Endothelial cell of umbilical vein (primary cell): ENCODE data around the gene CNGB1. TPM values are rescaled to one million over a fixed set of nuclear protein-coding genes. Genes with fewer than 3 reads are reported as not detected.
"Not testable (repeated sequence)": the region's sequence is repeated elsewhere in the genome, so short reads cannot be mapped to it uniquely, and the experiment has no call there.

ENCODE experiments used
- BruUV-seq: library from RNA; stranded (reverse); fragments of 400-500 nt; replicated peaks from 2 replicates; lab custom pipeline; 2021; lab: Mats Ljungman, UMichigan
- CTCF ChIA-PET: fragments of 300-600, 350-600 bp; sonication (Branson Sonifier 250); formaldehyde crosslinking; loops from one replicate; lab custom pipeline; 2021; ENCODE audit warnings: antibody characterized with exemption, inconsistent platforms; lab: Charles Lee
- POLR2A ChIA-PET: fragments of 300-600, 350-600 bp; sonication (Branson Sonifier 250); formaldehyde crosslinking; loops from one replicate; lab custom pipeline; 2021; ENCODE audit warnings: antibody characterized with exemption, inconsistent platforms; lab: Charles Lee
- DNase-seq: peaks from one replicate; pipeline ENCODE4 v3.0.0-alpha.2; 2011; ENCODE audit warnings: low read depth, low spot score
- FAIRE-seq: peaks from 2 replicates; lab custom pipeline; 2011; peaks lifted over from hg19 to GRCh38; lab: Jason Lieb, UNC
- H2AFZ ChIP-seq: 2 replicates; pipeline ENCODE4 v1.6.0; 2012; ENCODE audit warnings: low read depth, low read length, control low read depth, inconsistent platforms
- H3K27ac ChIP-seq: 2 replicates; pipeline ENCODE4 v1.5.1; 2011; ENCODE audit warnings: low read depth, mild to moderate bottlenecking, control low read depth, low read length, moderate library complexity; ENCODE audit not compliant: insufficient read depth
- H3K27me3 ChIP-seq, 2 experiments: 2 replicates each; pipeline versions ENCODE4 v1.6.0 to v1.6.1; 2011; ENCODE audit warnings: low read length in 2 of 2, mixed read lengths in 1 of 2; ENCODE audit not compliant: control insufficient read depth in 2 of 2, insufficient read depth in 2 of 2
- H3K36me3 ChIP-seq, 2 experiments: 2 replicates in 1 of 2; 3 replicates in 1 of 2; pipeline ENCODE4 v1.5.1; 2011; ENCODE audit warnings: low read length in 2 of 2, mild to moderate bottlenecking in 1 of 2, moderate library complexity in 1 of 2; ENCODE audit not compliant: control insufficient read depth in 2 of 2, insufficient read depth in 2 of 2; ENCODE audit errors: extremely low read depth in 1 of 2
- H3K4me1 ChIP-seq: 3 replicates; pipeline ENCODE4 v1.5.1; 2011; ENCODE audit warnings: mild to moderate bottlenecking, low read length; ENCODE audit not compliant: control insufficient read depth, insufficient read depth; ENCODE audit errors: extremely low read depth
- H3K4me2 ChIP-seq: 2 replicates; pipeline ENCODE4 v1.6.1; 2011; ENCODE audit warnings: low read length, control low read depth, mixed read lengths; ENCODE audit not compliant: insufficient read depth
- H3K4me3 ChIP-seq, 3 experiments: fragments of 200-600 bp in 1 of 3; sonication (generic), shearing (Covaris generic) in 1 of 3; replicated peaks in 1 of 3; 2 replicates each; pipeline ENCODE4 v1.5.1; 2011 to 2016; ENCODE audit warnings: control low read depth in 3 of 3, low read length in 3 of 3, mild to moderate bottlenecking in 2 of 3, inconsistent platforms in 1 of 3, low read depth in 1 of 3, moderate library complexity in 1 of 3; ENCODE audit not compliant: insufficient read depth in 1 of 3
- H3K79me2 ChIP-seq: 2 replicates; pipeline ENCODE4 v1.6.0; 2012; ENCODE audit warnings: low read length, inconsistent platforms; ENCODE audit not compliant: control insufficient read depth, insufficient read depth
- H3K9ac ChIP-seq: replicated peaks from 2 replicates; pipeline ENCODE3; 2011; ENCODE audit warnings: low read length, control low read depth; ENCODE audit not compliant: insufficient read depth; ENCODE audit errors: extremely low read depth
- H3K9me1 ChIP-seq: replicated peaks from 3 replicates; pipeline ENCODE4 v1.6.0; 2011; ENCODE audit warnings: mild to moderate bottlenecking, low read length; ENCODE audit not compliant: control insufficient read depth, insufficient read depth; ENCODE audit errors: extremely low read depth
- H3K9me3 ChIP-seq: replicated peaks from 2 replicates; pipeline ENCODE4 v1.5.1; 2012; ENCODE audit warnings: low read length, inconsistent platforms; ENCODE audit not compliant: control insufficient read depth, insufficient read depth
- H4K20me1 ChIP-seq: replicated peaks from 2 replicates; pipeline ENCODE3; 2011; ENCODE audit warnings: mild to moderate bottlenecking, low read length; ENCODE audit not compliant: control insufficient read depth, insufficient read depth; ENCODE audit errors: extremely low read depth
- FOS ChIP-seq: IDR thresholded peaks from 2 replicates; pipeline ENCODE4 v1.6.1; 2011; ENCODE audit warnings: mild to moderate bottlenecking, low read length, moderate library complexity, borderline replicate concordance; ENCODE audit not compliant: insufficient read depth
- dilution Hi-C: fragments of 300-500 bp; cut with MboI; formaldehyde crosslinking; loops from one replicate; pipeline ENCODE4 v1.15.0; 2019; ENCODE audit warnings: low sequenced_read_pairs; ENCODE audit not compliant: extremely low pct_ligation_motif_present
- intact Hi-C: fragments of 100-400 bp; cut with micrococcal nuclease; formaldehyde crosslinking; loops from one replicate; pipeline ENCODE4 v1.10.0; 2022
- polyA plus RNA-seq, 4 experiments: library from polyadenylated mRNA; depleted of rRNA in 3 of 4; stranded (reverse) in 3 of 4; unstranded in 1 of 4; fragments of >200 nt; gene quantifications; 2 replicates each; pipeline versions ENCODE4 v1.2.1 to v1.2.3, GENCODE V29; 2011 to 2012; ENCODE audit warnings: missing spikeins in 1 of 4
- total RNA-seq: library from RNA; stranded (reverse); gene quantifications from 2 replicates; pipeline ENCODE4 v1.2.3, GENCODE V29; 2021
- TF ChIP-seq, protein P1 (sequence below): IDR thresholded peaks from 2 replicates; pipeline ENCODE4 v1.6.1; 2011; ENCODE audit not compliant: insufficient read depth, insufficient read length

CNGB1 gene
- total and polyA plus RNA-seq, 2 donors (not counting 3 experiments of a cell fraction or from before 2014, with no cell fraction given) = not detected

DNA sequence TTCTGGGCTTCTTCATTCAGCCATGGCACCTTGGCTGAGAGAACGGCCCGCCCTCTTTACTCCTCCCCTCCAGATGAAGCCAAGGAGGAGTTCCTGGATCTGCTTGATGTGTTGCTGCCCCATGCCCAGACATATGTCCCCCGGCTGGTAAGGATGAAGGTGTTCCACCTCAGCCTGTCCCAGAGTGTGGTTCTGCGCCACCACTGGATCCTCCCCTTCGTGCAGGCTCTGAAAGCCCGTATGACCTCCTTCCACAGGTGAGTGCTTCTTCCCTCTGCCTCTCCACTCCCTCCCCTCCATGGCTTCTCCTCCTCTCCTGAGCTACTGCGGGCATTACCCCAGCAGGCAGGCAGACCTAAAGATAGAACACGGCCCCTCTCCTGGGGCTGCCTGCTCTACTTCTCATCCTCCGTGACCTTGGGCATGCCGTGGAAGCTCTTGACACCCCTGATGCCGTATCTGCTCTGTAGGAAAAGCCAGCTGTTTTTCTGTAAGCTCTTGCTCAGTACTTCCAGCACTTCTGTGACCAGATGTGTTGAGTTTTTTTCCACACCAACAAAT is 39.0 kb upstream of the CNGB1 start:
- DNase-seq = no peak
- Histone ChIP-seq H3K36me3 (peaks cover 8 to 20% of the 10 kb centered on the region in 2 experiments), H4K20me1 (no peaks in the 10 kb centered on the region), H3K27ac (no peak overlapping the region), H3K27me3 (no peaks in the 10 kb centered on the region), H3K9me3 (no peaks in the 10 kb centered on the region), H3K79me2 (no peaks in the 10 kb centered on the region), H3K4me2 (no peak overlapping the region), H3K9ac (no peak overlapping the region), H3K9me1 (no peaks in the 10 kb centered on the region), H3K4me1 (peaks cover 3% of the 10 kb centered on the region), H3K4me3 (no peak overlapping the region), H2AFZ (no peak overlapping the region)
- ChIA-PET CTCF (interaction anchor here (1.1 to 1.6 kb wide), 6 partner anchors 9 to 287 kb away, joined by 3 to 4 read pairs (median 3); no protein-coding TSS in a partner anchor), POLR2A (no interaction called here)
- no peak for FAIRE-seq
- dilution Hi-C loops = no loop called here
- no TSS peak for BruUV-seq
- intact Hi-C loops = no loop called here
- TF ChIP-seq, protein P1, sequence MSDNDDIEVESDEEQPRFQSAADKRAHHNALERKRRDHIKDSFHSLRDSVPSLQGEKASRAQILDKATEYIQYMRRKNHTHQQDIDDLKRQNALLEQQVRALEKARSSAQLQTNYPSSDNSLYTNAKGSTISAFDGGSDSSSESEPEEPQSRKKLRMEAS = no peak
- TF ChIP-seq FOS = no peak

DNA sequence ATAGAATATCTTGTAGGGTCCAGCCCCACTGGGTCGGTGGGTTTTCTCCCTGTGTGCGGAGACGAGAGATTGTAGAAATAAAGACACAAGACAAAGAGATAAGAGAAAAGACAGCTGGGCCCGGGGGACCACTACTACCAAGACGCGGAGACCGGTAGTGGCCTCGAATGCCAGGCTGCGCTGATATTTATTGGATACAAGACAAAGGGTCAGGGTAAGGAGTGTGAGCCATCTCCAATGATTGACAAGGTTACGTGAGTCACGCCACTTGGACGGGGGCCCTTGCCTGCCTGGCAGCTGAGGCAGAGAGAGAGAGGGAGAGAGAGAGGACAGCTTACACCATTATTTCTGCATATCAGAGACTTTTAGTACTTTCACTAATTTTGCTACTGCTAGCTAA is 33.8 kb upstream of the CNGB1 start:
- H3K4me3 ChIP-seq, H3K4me1 ChIP-seq, H2AFZ ChIP-seq, H4K20me1 ChIP-seq, H3K9me1 ChIP-seq, H3K4me2 ChIP-seq, H3K27me3 ChIP-seq, FAIRE-seq, dilution Hi-C loops, H3K79me2 ChIP-seq, H3K36me3 ChIP-seq, POLR2A ChIA-PET, H3K9me3 ChIP-seq, DNase-seq, H3K27ac ChIP-seq, BruUV-seq, H3K9ac ChIP-seq: not testable (repeated sequence)
- CTCF ChIA-PET = interaction anchor here (0.7 to 2.3 kb wide), 11 partner anchors 9 to 429 kb away, joined by 3 to 11 read pairs (median 3); no protein-coding TSS in a partner anchor
- intact Hi-C loops = loop anchor here (1.0 to 5.0 kb wide), 5 partner anchors 105 to 428 kb away; no protein-coding TSS in a partner anchor
